Gastrocnemius medialis (tissue), 4 donors: ENCODE results near the gene CLC.

Experiments
- CTCF ChIP-seq, 5 experiments: fragments of 450-650 bp in 3 of 5; fragments of 200-600 bp in 2 of 5; sonication (generic) in 2 of 5; IDR thresholded peaks in 4 of 5; conservative IDR thresholded peaks in 1 of 5; 1 replicate in 4 of 5; 2 replicates in 1 of 5; pipeline ENCODE4 v1.5.1; 2016 to 2019; ENCODE audit warnings: antibody characterized with exemption in 5 of 5, mild to moderate bottlenecking in 3 of 5, moderate library complexity in 3 of 5
- POLR2A ChIP-seq, 2 donors: fragments of 450-650 bp; IDR thresholded peaks; one replicate each; pipeline ENCODE4 v1.6.1; 2017; ENCODE audit warnings: antibody characterized with exemption in 2 of 2, mild to moderate bottlenecking in 2 of 2, moderate library complexity in 2 of 2

GRCh38 chr19:39729594-39729993, 8.2 kb downstream of the CLC start:
- TF ChIP-seq POLR2A (IDR thresholded peaks at IDR 0.05), result no peak
- no peak for TF ChIP-seq CTCF (IDR thresholded peaks at IDR 0.05 in 4 of 5, conservative IDR thresholded peaks at IDR 0.05 in 1 of 5)
